Esophagus muscularis mucosa (tissue), 4 donors: ENCODE data around the gene TTN.

Source experiments
- CTCF ChIP-seq, 3 experiments: fragments of 200-600 bp in 2 of 3; fragments of 450-650 bp in 1 of 3; sonication (generic) in 2 of 3; IDR thresholded peaks; one replicate each; pipeline ENCODE4 v1.5.1; 2017 to 2019; ENCODE audit warnings: antibody characterized with exemption in 3 of 3, mild to moderate bottlenecking in 2 of 3, moderate library complexity in 1 of 3
- EP300 ChIP-seq: sonication (generic); formaldehyde crosslinking; IDR thresholded peaks from one replicate; pipeline ENCODE4 v1.6.1; 2017; ENCODE audit warnings: antibody characterized with exemption
- POLR2AphosphoS5 ChIP-seq, 2 donors: sonication (generic); formaldehyde crosslinking; IDR thresholded peaks; one replicate each; pipeline ENCODE4 v1.6.1; 2017; ENCODE audit warnings: antibody characterized with exemption in 2 of 2

GRCh38 chr2:178761759-178762371 is 45.4 kb downstream of the TTN start:
- TF ChIP-seq CTCF (IDR thresholded peaks at IDR 0.05) (peak; percentile 34 to 61 (median 53)), EP300 (no peak), POLR2AphosphoS5 (IDR thresholded peaks at IDR 0.05) (no peak)
